Measurements from ENCODE around the gene TPM4.

The TPM4 gene

DNA sequence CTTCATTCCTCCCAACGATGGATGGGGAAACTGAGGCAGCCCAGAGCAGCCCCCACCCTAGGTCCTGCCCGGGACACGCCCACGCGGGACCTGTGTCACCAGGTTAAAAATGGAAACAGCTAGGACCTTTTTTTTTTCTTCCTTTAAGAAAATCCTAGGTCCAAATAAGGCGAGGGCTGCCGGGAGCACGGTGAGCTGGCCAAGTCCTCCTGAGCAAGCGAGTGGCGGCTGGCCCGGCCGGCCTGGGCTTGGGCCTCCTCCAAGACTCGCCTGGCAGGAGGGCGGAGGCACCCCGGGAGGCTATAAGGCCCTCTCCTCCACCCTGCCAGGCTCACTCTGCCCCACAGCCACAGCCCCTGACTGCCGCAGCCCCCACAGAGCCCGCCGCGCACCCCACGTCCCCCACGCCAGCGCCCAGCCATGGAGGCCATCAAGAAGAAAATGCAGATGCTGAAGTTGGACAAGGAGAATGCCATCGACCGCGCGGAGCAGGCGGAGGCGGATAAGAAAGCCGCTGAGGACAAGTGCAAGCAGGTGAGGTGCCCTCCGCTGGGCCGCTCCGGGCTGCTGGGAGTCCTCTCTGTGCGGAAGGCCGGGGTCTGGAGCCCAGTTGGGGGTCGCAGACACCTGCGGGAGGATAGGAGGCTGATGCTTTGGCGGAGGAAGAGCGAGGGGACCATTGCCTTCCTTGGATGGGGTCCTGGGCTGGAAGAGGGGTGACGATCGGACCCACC, 8.9 kb upstream of the TPM4 start:
- H2AFZ ChIP-seq (ENCODE audit: low read length), result no peak overlapping the region
- no peak overlapping the region for H3K4me3 ChIP-seq (ENCODE audit: low read depth, low read length, poor library complexity, severe bottlenecking)
- no peaks in the 10 kb centered on the region for H3K79me2 ChIP-seq (ENCODE audit: insufficient read depth, low read length)
- H3K36me3 ChIP-seq (ENCODE audit: insufficient read depth, low read length), result no peaks in the 10 kb centered on the region
- TF ChIP-seq EZH2 (IDR thresholded peaks at IDR 0.05; ENCODE audit: borderline replicate concordance, low read length) (no peak), CTCF (IDR thresholded peaks at IDR 0.05; ENCODE audit: low read length) (no peak)
- no peaks in the 10 kb centered on the region for H3K9me2 ChIP-seq (ENCODE audit: low read depth, low read length)
- no peak overlapping the region for H3K4me2 ChIP-seq (ENCODE audit: low read length)
- H3F3A ChIP-seq (ENCODE audit: insufficient read depth, low read length), result no peaks in the 10 kb centered on the region
- no peaks in the 10 kb centered on the region for H3K27me3 ChIP-seq (ENCODE audit: insufficient read depth, low read length)
- H3K9me3 ChIP-seq (ENCODE audit: low read length), result no peaks in the 10 kb centered on the region
- peaks cover 15% of the 10 kb centered on the region for H3K4me1 ChIP-seq (ENCODE audit: insufficient read depth, low read length, severe bottlenecking)
- no peaks in the 10 kb centered on the region for H4K20me1 ChIP-seq (ENCODE audit: insufficient read depth, low read length)
- H3K9ac ChIP-seq (ENCODE audit: low read length), result no peak overlapping the region
- H3K27ac ChIP-seq (ENCODE audit: low read depth, low read length, poor library complexity, severe bottlenecking), result no peak overlapping the region

GRCh38 chr19:16068696-16069259, 7.5 kb upstream of the TPM4 start:
- Histone ChIP-seq H3K79me2 (ENCODE audit: insufficient read depth, low read length) (no peaks in the 10 kb centered on the region), H3K36me3 (ENCODE audit: insufficient read depth, low read length) (no peaks in the 10 kb centered on the region), H2AFZ (ENCODE audit: low read length) (no peak overlapping the region), H3K27me3 (ENCODE audit: insufficient read depth, low read length) (no peaks in the 10 kb centered on the region), H4K20me1 (ENCODE audit: insufficient read depth, low read length) (no peaks in the 10 kb centered on the region), H3F3A (ENCODE audit: insufficient read depth, low read length) (no peaks in the 10 kb centered on the region), H3K4me3 (ENCODE audit: low read depth, low read length, poor library complexity, severe bottlenecking) (no peak overlapping the region), H3K4me1 (ENCODE audit: insufficient read depth, low read length, severe bottlenecking) (peaks cover 15% of the 10 kb centered on the region), H3K9me3 (ENCODE audit: low read length) (no peaks in the 10 kb centered on the region), H3K27ac (ENCODE audit: low read depth, low read length, poor library complexity, severe bottlenecking) (no peak overlapping the region), H3K9me2 (ENCODE audit: low read depth, low read length) (no peaks in the 10 kb centered on the region), H3K9ac (ENCODE audit: low read length) (no peak overlapping the region), H3K4me2 (ENCODE audit: low read length) (no peak overlapping the region)
- TF ChIP-seq CTCF (IDR thresholded peaks at IDR 0.05; ENCODE audit: low read length) (no peak), EZH2 (IDR thresholded peaks at IDR 0.05; ENCODE audit: borderline replicate concordance, low read length) (no peak)

- peak overlapping the region; percentile 42 for H3K4me3 ChIP-seq (ENCODE audit: low read depth, low read length, poor library complexity, severe bottlenecking)
- H3K9me3 ChIP-seq (ENCODE audit: low read length), result no peaks in the 10 kb centered on the region
- no peaks in the 10 kb centered on the region for H4K20me1 ChIP-seq (ENCODE audit: insufficient read depth, low read length)
- H3K79me2 ChIP-seq (ENCODE audit: insufficient read depth, low read length), result no peaks in the 10 kb centered on the region
- no peaks in the 10 kb centered on the region for H3K9me2 ChIP-seq (ENCODE audit: low read depth, low read length)
- no peaks in the 10 kb centered on the region for H3K27me3 ChIP-seq (ENCODE audit: insufficient read depth, low read length)
- H2AFZ ChIP-seq (ENCODE audit: low read length), result peak overlapping the region; percentile 56
- H3K9ac ChIP-seq (ENCODE audit: low read length), result peak overlapping the region; percentile 64
- H3F3A ChIP-seq (ENCODE audit: insufficient read depth, low read length), result no peaks in the 10 kb centered on the region
- H3K36me3 ChIP-seq (ENCODE audit: insufficient read depth, low read length), result no peaks in the 10 kb centered on the region
- H3K27ac ChIP-seq (ENCODE audit: low read depth, low read length, poor library complexity, severe bottlenecking), result peak overlapping the region; percentile 80
- peak overlapping the region; percentile 58 for H3K4me2 ChIP-seq (ENCODE audit: low read length)
- no peak for TF ChIP-seq EZH2 (IDR thresholded peaks at IDR 0.05; ENCODE audit: borderline replicate concordance, low read length)
- TF ChIP-seq CTCF (IDR thresholded peaks at IDR 0.05; ENCODE audit: low read length), result no peak
- peaks cover 15% of the 10 kb centered on the region for H3K4me1 ChIP-seq (ENCODE audit: insufficient read depth, low read length, severe bottlenecking)
Observed at GRCh38 chr19:16069813-16070365, 6.4 kb upstream of the TPM4 start.

Measured in OCI-LY1 (cell line).